Cardiac fibroblast (primary cell): ENCODE results near the gene PEPD.

ENCODE experiments used
- DNase-seq, 2 donors: peaks; one replicate each; pipeline versions ENCODE4 v3.0.0 to v3.0.0-alpha.2; 2010; ENCODE audit warnings: low read depth in 2 of 2
- H3K4me3 ChIP-seq, 2 donors: replicated peaks in 1 of 2; 1 replicate in 1 of 2; 2 replicates in 1 of 2; pipeline ENCODE4 v1.5.1; 2011; ENCODE audit warnings: low read depth in 2 of 2, low read length in 2 of 2, mild to moderate bottlenecking in 2 of 2, moderate library complexity in 1 of 2
- CTCF ChIP-seq: IDR thresholded peaks from one replicate; pipeline ENCODE4 v1.5.1; 2011; ENCODE audit warnings: low read depth, mild to moderate bottlenecking, low read length, inconsistent platforms

The PEPD gene

GRCh38 chr19:33472226-33472625 lies 49.4 kb downstream of the PEPD start:
- TF ChIP-seq CTCF, result no peak
- no peak for DNase-seq
- H3K4me3 ChIP-seq, result no peak overlapping the region

GRCh38 chr19:33471111-33471996 lies 50.2 kb downstream of the PEPD start:
- no peak overlapping the region for H3K4me3 ChIP-seq
- no peak for TF ChIP-seq CTCF
- no peak for DNase-seq

GRCh38 chr19:33470686-33471085 lies 50.9 kb downstream of the PEPD start:
- H3K4me3 ChIP-seq, result no peak overlapping the region
- DNase-seq, result no peak
- no peak for TF ChIP-seq CTCF

- no peak overlapping the region for H3K4me3 ChIP-seq
- no peak for TF ChIP-seq CTCF
- DNase-seq, result no peak
These were observed 51.6 kb downstream of the PEPD start for GRCh38 chr19:33470040-33470330.

GRCh38 chr19:33469171-33470039 lies 52.2 kb downstream of the PEPD start:
- H3K4me3 ChIP-seq, result no peak overlapping the region
- TF ChIP-seq CTCF, result no peak
- DNase-seq, result no peak

GRCh38 chr19:33468361-33469170 lies 53.0 kb downstream of the PEPD start:
- no peak for TF ChIP-seq CTCF
- no peak overlapping the region for H3K4me3 ChIP-seq
- DNase-seq, result no peak
